Stomach smooth muscle (tissue), 2 donors: ENCODE measurements around the gene TINCR.

Experiments used
- H3K27ac ChIP-seq: one replicate; pipeline ENCODE4 v1.7.0; 2013; ENCODE audit warnings: mild to moderate bottlenecking, low read length, inconsistent platforms
- H3K27me3 ChIP-seq, 2 donors: one replicate each; pipeline ENCODE4 v1.7.0; 2013; ENCODE audit warnings: low read length in 2 of 2; ENCODE audit not compliant: insufficient read depth in 2 of 2, control insufficient read depth in 1 of 2
- H3K36me3 ChIP-seq, 2 donors: one replicate each; pipeline ENCODE4 v1.7.0; 2013; ENCODE audit warnings: low read length in 2 of 2; ENCODE audit not compliant: control insufficient read depth in 2 of 2, insufficient read depth in 2 of 2
- H3K4me1 ChIP-seq: one replicate; pipeline ENCODE4 v1.7.0; 2013; ENCODE audit warnings: low read length; ENCODE audit not compliant: control insufficient read depth, insufficient read depth
- H3K4me3 ChIP-seq, 2 donors: one replicate each; pipeline ENCODE4 v1.7.0; 2013; ENCODE audit warnings: low read length in 2 of 2
- H3K9ac ChIP-seq, 2 donors: one replicate each; pipeline ENCODE4 v1.7.0; 2013; ENCODE audit warnings: low read length in 2 of 2, mild to moderate bottlenecking in 1 of 2
- H3K9me3 ChIP-seq, 2 donors: one replicate each; pipeline ENCODE4 v1.7.0; 2013; ENCODE audit warnings: low read length in 2 of 2; ENCODE audit not compliant: control insufficient read depth in 2 of 2
- donor health status: healthy.
- donor health status: Pancreatic carcinoma.

TINCR gene

DNA sequence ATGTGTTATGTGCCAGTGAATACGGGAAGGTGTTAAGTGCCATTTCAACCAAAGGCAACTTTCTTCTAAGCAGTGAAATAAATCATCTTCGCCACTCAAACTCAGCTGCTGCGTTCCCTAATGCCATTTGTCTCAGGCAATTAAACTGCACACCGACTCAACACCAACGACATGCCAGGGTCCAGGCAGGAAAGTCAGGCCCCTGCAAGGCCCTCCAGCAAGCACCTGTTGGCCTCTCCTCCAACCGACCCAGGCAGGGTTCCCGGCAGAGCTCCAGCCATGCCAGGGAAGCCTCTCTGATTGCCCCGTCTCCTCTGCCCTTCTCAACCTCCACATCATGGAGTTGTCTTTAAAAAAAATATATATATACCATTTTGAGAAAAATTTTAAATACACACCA lies 33.0 kb upstream of the TINCR start:
- Histone ChIP-seq H3K36me3 (peaks cover 66 to 76% of the 10 kb centered on the region in 2 donors), H3K4me1 (no peaks in the 10 kb centered on the region), H3K27ac (no peak overlapping the region), H3K27me3 (no peaks in the 10 kb centered on the region), H3K4me3 (no peak overlapping the region), H3K9me3 (no peaks in the 10 kb centered on the region), H3K9ac (no peak overlapping the region)

DNA sequence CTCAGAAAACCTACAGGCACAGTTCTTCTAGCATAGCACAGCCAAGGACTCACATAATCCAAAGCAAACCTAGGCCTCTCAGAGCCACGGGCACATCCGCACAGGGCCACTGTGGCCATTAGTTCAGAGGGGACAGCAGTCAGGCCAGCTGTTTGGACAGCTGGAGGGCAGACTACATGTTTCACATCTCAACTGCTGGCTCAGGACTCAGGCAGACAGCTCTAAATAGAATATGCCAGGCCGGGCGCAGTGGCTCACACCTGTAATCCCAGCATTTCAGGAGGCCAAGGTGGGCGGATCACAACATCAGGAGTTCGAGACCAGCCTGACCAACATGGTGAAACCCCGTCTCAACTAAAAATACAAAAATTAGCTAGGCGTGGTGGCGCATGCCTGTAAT lies 28.0 kb upstream of the TINCR start:
- Histone ChIP-seq H3K9ac (no peak overlapping the region), H3K27me3 (no peaks in the 10 kb centered on the region), H3K36me3 (peaks cover 86 to 93% of the 10 kb centered on the region in 2 donors), H3K27ac (no peak overlapping the region), H3K4me1 (no peaks in the 10 kb centered on the region), H3K9me3 (no peaks in the 10 kb centered on the region), H3K4me3 (no peak overlapping the region)

DNA sequence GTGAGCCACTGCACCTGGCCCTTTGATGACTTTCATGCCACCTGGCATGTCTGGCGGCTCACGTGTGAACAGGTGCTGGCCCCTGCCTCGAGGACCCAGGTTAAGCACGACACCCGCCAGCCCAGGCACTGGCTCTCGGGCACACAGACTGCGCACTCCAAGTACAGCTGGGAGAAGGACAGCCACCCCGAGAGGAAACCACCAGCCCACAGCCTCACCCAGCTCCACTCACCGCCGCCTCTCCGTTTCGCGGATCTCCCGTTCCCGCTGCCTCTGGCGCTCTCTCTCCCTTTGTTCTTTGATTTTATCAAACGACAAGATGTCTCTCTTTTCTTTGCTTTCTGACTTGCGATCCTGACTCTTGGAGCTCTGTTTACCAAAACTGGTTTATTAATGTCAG lies 27.4 kb upstream of the TINCR start:
- Histone ChIP-seq H3K4me3 (no peak overlapping the region), H3K9me3 (no peaks in the 10 kb centered on the region), H3K36me3 (peaks cover 80 to 89% of the 10 kb centered on the region in 2 donors), H3K4me1 (no peaks in the 10 kb centered on the region), H3K27me3 (no peaks in the 10 kb centered on the region), H3K27ac (no peak overlapping the region), H3K9ac (no peak overlapping the region)

DNA sequence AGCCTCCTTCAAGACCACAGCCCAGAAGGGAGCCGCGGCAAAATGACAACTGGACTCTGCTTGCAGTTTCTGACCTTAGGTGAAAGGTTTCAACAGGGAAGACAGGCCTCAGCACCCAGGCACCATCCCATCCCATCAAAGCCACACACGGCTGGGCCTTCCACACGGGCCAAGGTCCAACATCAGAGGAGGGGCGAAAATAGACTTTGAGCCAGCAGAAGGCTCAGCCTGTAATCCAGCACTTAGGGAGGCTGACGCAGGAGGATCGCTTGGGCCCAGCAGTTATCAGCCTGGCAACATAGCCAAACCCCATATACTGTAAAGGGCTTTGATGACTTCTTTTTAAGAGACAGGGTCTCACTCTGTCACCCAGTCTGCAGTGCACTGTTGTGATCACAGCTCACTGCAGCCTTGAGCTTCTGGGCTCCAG lies 26.8 kb upstream of the TINCR start:
- Histone ChIP-seq H3K27ac (no peak overlapping the region), H3K4me1 (no peaks in the 10 kb centered on the region), H3K4me3 (no peak overlapping the region), H3K36me3 (peaks cover 76 to 86% of the 10 kb centered on the region in 2 donors), H3K9ac (no peak overlapping the region), H3K9me3 (no peaks in the 10 kb centered on the region), H3K27me3 (no peaks in the 10 kb centered on the region)

DNA sequence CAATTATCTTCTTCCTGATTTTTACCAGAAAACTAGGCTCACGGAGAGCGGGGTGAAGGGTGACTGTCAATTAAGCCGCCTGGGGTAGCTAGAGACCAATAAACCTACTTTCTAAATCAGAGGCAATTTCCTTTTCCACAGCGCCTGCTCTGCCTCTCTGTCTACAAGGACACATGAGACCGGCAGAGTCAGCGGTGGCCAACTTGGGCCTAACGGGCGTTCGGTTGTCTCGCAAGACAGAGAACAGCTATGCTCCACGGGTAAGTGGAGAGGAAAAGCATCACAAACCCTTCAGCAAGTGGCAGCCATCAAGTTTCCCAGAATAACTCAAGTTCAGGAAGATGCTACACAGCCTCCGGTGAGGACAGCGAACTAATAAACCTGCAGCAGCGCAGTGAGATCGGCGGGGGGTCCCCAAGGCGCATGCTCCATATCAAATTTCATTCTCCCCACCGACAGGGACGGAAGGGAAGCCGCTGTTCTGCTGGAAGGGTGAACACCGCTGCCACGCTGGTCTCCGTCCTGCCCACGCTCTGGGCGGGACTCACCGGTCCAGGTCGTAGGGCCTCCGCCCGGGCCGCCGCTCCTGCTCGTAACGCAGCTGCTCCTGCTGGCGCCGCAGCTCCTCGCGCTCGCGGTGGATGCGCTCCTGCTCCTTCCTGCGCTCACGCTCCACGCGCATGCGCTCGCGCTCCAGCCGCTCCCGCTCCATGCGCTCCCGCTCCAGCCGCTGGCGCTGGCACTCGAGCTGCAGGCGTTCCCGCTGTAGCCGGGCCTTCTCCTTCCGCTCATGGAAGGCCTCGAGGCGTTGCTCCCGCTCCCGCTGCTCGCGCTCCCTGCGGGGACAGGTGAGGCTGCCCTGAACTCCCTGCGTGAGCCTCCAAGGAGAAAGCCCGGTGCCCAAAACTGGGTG lies 25.8 kb upstream of the TINCR start:
- Histone ChIP-seq H3K9me3 (no peaks in the 10 kb centered on the region), H3K9ac (no peak overlapping the region), H3K27me3 (no peaks in the 10 kb centered on the region), H3K4me1 (no peaks in the 10 kb centered on the region), H3K36me3 (peaks cover 76 to 85% of the 10 kb centered on the region in 2 donors), H3K4me3 (no peak overlapping the region), H3K27ac (no peak overlapping the region)

DNA sequence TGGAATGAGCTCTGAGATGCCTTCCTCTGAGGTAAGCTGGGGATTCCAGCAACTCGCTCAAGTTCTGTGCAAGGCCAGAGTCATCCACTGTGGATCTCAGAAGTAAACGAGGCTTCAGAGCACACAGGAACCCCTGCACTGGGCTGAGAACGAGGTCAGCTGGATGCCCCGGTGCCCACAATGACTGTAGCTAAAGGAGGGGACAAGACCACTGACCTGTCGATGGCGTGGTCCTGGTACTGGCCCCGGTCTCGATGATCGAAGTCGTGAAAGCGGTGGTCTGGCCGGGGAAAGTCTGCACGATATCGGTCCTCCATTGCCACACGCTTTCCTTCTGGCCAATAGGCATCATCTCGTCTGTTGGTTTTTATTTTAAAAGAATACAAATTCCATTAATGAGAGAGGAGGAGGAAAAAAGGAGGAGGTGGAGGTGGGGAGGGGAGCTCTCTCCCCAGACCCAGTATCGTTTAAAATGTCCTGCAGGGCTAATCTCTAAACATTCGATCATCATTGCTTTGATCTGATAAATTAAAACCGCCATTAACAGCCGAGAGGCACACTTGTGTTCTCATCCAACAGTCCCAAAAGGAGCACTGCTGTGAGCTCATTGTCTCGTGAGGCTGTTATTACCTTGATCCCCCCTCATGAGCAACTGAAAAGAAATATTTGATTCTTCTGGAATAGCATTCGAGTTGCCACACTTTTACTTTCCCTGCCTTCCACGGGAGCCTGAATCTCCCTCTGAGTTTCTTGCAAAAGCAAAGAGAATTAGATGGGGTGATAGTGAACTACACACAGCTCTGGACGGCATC lies 25.0 kb upstream of the TINCR start:
- H3K27ac ChIP-seq = no peak overlapping the region
- peaks cover 78 to 85% of the 10 kb centered on the region in 2 donors for H3K36me3 ChIP-seq
- no peaks in the 10 kb centered on the region for H3K27me3 ChIP-seq
- no peak overlapping the region for H3K4me3 ChIP-seq
- H3K9me3 ChIP-seq = no peaks in the 10 kb centered on the region
- no peaks in the 10 kb centered on the region for H3K4me1 ChIP-seq
- no peak overlapping the region for H3K9ac ChIP-seq

DNA sequence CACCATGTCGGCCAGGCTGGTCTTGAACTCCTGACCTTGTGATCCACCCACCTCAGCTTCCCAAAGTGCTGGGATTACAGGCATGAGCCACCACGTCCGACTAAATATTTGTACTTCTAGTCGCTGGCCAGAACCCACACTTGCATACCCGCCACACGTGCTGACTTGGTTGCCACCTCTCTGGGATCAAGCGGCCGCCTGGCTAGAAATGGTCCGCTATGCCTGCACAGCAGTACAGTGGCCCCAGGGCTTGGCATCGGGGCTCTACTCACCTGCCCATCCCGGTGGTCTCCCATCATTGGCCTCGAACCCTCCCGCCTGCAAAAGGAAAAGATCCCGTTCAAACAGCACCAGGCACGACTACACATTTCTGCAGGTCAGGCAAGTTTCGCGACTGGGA lies 23.7 kb upstream of the TINCR start:
- Histone ChIP-seq H3K27ac (no peak overlapping the region), H3K36me3 (peaks cover 74 to 81% of the 10 kb centered on the region in 2 donors), H3K9me3 (no peaks in the 10 kb centered on the region), H3K4me3 (no peak overlapping the region), H3K4me1 (peaks cover 2% of the 10 kb centered on the region), H3K9ac (no peak overlapping the region), H3K27me3 (no peaks in the 10 kb centered on the region)

DNA sequence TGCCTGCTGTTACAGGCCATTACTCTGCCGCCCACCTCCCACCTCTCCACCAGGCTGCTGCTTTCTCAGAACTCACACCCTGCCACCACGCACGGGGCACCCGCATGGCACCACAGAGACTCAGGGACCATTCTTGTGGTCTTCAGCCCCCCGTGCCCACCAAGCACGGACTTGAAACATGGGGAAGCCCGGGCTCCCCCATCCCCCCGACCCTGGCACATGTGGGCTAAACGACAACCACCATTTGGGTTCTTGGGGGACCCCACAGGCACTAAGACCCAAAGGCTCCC lies 23.1 kb upstream of the TINCR start:
- Histone ChIP-seq H3K36me3 (peaks cover 72 to 74% of the 10 kb centered on the region in 2 donors), H3K27ac (no peak overlapping the region)

DNA sequence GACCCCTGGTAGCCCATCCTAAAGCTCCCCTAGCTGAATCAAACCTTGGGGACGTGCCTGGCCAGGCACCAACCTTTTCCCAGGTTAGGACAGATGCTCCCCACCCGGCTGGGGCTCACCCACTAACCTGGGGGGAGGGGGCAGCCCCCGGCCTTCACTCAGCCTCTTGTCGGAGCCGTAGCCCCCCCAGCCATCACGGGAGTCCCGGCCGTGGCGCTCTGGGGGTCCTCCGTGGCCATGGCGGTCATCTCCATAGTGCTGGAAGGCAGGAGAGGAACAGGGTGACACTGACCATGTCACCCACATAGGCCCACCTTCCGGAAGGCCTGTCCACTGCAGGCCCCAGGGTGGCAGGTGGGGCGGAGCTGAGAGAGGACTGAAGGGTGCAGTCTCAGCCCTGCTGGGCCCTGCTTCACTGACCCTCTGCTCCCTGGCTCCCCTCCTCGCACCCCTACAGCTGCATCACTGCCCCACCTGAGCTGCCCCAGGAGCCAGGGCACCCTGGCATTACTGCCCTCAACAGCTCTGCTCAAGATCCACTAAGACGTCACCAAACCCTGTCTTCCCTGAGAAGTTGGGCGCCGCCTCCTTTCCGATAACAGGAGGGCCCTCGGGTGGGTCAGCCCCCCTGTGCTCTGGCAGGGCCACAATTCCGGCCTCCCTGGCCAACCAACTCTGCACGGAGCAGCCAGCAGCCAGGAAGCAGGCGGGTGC lies 22.6 kb upstream of the TINCR start:
- peaks cover 14% of the 10 kb centered on the region for H3K4me1 ChIP-seq
- no peaks in the 10 kb centered on the region for H3K27me3 ChIP-seq
- no peak overlapping the region for H3K4me3 ChIP-seq
- no peak overlapping the region for H3K27ac ChIP-seq
- H3K9me3 ChIP-seq = no peaks in the 10 kb centered on the region
- peaks cover 68 to 69% of the 10 kb centered on the region in 2 donors for H3K36me3 ChIP-seq
- no peak overlapping the region for H3K9ac ChIP-seq

More for the DNA sequence above, 23.1 kb upstream of the TINCR start:
- Histone ChIP-seq H3K4me3 (no peak overlapping the region), H3K27me3 (no peaks in the 10 kb centered on the region), H3K4me1 (peaks cover 9% of the 10 kb centered on the region), H3K9ac (no peak overlapping the region), H3K9me3 (no peaks in the 10 kb centered on the region)

DNA sequence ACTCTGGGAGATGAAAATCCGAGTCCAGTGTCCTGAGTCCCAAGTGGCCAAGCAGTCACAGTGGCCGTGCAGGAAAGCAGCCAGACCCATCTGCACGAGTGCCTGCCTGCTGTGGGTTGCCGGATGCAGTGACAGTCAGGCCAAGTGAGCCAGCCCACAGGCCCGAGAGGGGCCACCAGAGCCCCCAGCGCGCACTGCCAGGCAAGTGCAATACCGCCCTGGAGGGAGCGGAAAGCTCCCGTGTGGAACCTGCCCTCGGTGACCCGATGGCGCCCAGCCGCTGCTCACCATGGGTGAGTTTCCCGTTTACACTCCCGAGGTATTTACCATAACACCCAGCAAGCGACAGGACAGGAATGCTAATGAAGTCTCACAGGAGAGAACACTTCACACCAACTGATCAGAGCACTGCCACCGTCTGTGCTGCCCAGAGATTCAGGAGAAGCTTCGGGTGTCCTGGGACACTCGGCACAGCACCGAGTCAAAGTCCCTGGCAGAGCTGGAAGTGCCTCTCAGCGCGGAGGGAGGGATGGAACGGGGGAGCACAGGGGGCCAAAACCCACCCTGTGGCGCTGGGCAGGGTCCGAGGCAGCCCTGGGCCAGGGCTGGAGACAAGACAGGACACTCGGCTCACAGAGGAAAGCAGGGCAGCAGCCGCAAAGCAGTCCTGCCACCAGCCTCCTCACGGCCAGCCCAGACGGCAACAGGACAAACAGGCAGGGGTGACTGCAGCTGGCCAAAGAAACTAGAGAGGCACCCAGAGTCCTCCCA lies 21.3 kb upstream of the TINCR start:
- Histone ChIP-seq H3K27me3 (no peaks in the 10 kb centered on the region), H3K4me3 (no peak overlapping the region), H3K9ac (no peak overlapping the region), H3K9me3 (no peaks in the 10 kb centered on the region), H3K36me3 (peaks cover 56 to 57% of the 10 kb centered on the region in 2 donors), H3K4me1 (peaks cover 17% of the 10 kb centered on the region), H3K27ac (no peak overlapping the region)
